T-helper 22 cell (primary cell): Measurements from ENCODE around the gene FUT6.
"Not testable (repeated sequence)": the region's sequence is repeated elsewhere in the genome, so short reads cannot be mapped to it uniquely, and the experiment has no call there.

Experiments used
- DNase-seq: peaks from one replicate; pipeline ENCODE4 v3.0.0-alpha.2; 2020; ENCODE audit warnings: low read depth

The FUT6 gene

DNA sequence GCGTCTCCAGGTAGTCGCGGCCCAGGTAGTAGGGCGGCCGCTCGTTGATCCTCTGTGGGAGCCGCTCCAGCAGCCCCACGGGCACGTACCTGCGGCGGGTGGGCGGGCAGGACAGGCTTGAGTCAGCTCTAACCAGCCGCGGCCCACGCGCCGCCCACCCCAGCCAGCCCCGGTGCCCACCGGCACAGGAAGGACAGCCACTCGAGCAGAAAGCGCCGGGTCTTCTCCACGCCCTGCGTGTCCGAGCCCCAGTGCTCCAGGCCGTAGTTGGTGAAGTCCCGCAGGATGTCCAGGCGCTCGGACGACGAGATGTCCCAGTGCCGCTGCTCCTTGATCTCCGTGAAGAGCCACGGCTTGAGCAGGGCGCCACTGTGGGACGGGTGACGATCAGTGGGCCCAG is 54.1 kb downstream of the FUT6 start:
- no peak for DNase-seq

GRCh38 chr19:5784581-5785147 is 54.8 kb downstream of the FUT6 start, which contains the start of gene PRR22:
PRR22 (minus strand) TSS chr19:5784746; CDS start chr19:5784660, 86 bp downstream.
- no peak for DNase-seq

GRCh38 chr19:5782945-5783919 is 56.3 kb downstream of the FUT6 start:
- no peak for DNase-seq

DNA sequence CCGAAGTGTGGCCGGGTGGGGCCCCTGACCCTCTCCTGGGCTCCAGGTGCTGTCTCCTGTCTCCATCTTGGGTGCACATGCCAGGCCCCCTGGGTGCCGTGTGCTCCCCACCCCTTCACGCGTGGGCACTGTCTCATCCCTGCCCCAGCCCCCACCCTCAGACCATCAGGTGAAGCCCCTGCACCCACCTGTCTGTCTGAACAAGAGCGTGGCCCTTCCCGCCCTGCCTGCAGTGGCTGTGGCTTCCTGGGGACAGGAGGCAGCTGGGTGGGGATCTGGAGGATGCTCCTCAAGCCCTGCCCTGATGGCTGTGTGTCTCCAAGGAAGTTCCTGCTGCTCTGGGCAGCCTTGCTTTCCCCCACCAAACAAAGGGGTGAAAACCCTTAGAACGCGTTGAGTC is 57.2 kb downstream of the FUT6 start:
- no peak for DNase-seq

DNA sequence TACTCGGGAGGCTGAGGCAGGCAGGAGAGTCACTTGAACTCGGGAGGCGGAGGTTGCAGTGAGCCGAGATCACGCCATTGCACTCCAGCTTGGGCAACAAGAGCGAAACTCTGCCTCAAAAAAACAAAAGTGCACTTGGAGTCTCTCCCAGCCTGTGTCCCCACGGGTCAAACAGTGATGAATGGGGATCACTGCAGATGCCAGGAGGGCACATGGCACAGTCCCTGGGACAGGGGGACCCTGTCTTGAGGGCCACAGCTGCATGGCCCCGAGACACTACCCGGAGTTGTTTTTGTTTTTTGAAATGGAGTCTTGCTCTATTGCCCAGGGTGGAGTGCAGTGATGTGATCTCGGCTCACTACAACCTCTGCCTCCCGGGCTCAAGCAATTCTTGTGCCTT is 58.6 kb downstream of the FUT6 start:
- not testable (repeated sequence) for DNase-seq
